Liver (tissue), 9 donors: ENCODE measurements around the gene SLC25A19. TPM values are rescaled to one million over a fixed set of nuclear protein-coding genes. Genes with fewer than 3 reads are reported as not detected.

Experiments
- DNase-seq: peaks from one replicate; pipeline ENCODE4 v3.0.0-alpha.2; 2017; ENCODE audit warnings: low spot score
- H3K27ac ChIP-seq, 2 donors: one replicate each; pipeline ENCODE4 v1.7.0; 2013; ENCODE audit warnings: inconsistent platforms in 2 of 2, low read length in 2 of 2, control low read depth in 1 of 2, low read depth in 1 of 2, mild to moderate bottlenecking in 1 of 2
- H3K27me3 ChIP-seq, 4 donors: one replicate each; pipeline versions ENCODE4 v1.6.1 to v1.7.0; 2013; ENCODE audit warnings: low read length in 3 of 4, inconsistent platforms in 1 of 4, mild to moderate bottlenecking in 1 of 4, moderate library complexity in 1 of 4; ENCODE audit not compliant: control insufficient read depth in 4 of 4, insufficient read depth in 4 of 4
- H3K36me3 ChIP-seq, 4 donors: one replicate each; pipeline versions ENCODE4 v1.6.1 to v1.7.0; 2013; ENCODE audit warnings: low read length in 3 of 4, mild to moderate bottlenecking in 3 of 4, low read depth in 1 of 4, moderate library complexity in 1 of 4; ENCODE audit not compliant: control insufficient read depth in 4 of 4, insufficient read depth in 3 of 4
- H3K4me1 ChIP-seq, 4 donors: one replicate each; pipeline versions ENCODE4 v1.6.1 to v1.7.0; 2013; ENCODE audit warnings: low read length in 3 of 4, mild to moderate bottlenecking in 3 of 4, moderate library complexity in 1 of 4; ENCODE audit not compliant: control insufficient read depth in 4 of 4, insufficient read depth in 4 of 4
- H3K4me3 ChIP-seq, 3 donors: one replicate each; pipeline versions ENCODE4 v1.6.1 to v1.7.0; 2013; ENCODE audit warnings: low read length in 3 of 3, control low read depth in 1 of 3, low read depth in 1 of 3, mild to moderate bottlenecking in 1 of 3
- H3K9ac ChIP-seq, 2 donors: one replicate each; pipeline ENCODE4 v1.7.0; 2013; ENCODE audit warnings: low read length in 2 of 2, mild to moderate bottlenecking in 2 of 2, moderate library complexity in 2 of 2, control low read depth in 1 of 2, low read depth in 1 of 2
- H3K9me3 ChIP-seq, 4 donors: one replicate each; pipeline versions ENCODE4 v1.6.1 to v1.7.0; 2013; ENCODE audit warnings: low read length in 3 of 4; ENCODE audit not compliant: control insufficient read depth in 4 of 4
- EGR1 ChIP-seq, 2 donors: IDR thresholded peaks; 2 replicates each; pipeline ENCODE4 v1.6.1; 2016 to 2018; ENCODE audit warnings: antibody characterized with exemption in 2 of 2, low read depth in 2 of 2
- FOXA1 ChIP-seq: IDR thresholded peaks from 2 replicates; pipeline ENCODE4 v1.6.1; 2016; ENCODE audit warnings: antibody characterized with exemption
- FOXA2 ChIP-seq: IDR thresholded peaks from 2 replicates; pipeline ENCODE4 v1.6.1; 2016; ENCODE audit warnings: antibody characterized with exemption
- GABPA ChIP-seq, 2 donors: IDR thresholded peaks in 1 of 2; conservative IDR thresholded peaks in 1 of 2; 2 replicates each; pipeline ENCODE4 v1.6.1; 2016; ENCODE audit warnings: antibody characterized with exemption in 2 of 2, mild to moderate bottlenecking in 1 of 2, moderate library complexity in 1 of 2
- HNF4A ChIP-seq, 2 donors: conservative IDR thresholded peaks; 2 replicates each; pipeline ENCODE4 v1.6.1; 2016; ENCODE audit warnings: antibody characterized with exemption in 2 of 2, mild to moderate bottlenecking in 2 of 2
- HNF4G ChIP-seq: IDR thresholded peaks from 2 replicates; pipeline ENCODE4 v1.6.1; 2016; ENCODE audit warnings: antibody characterized with exemption
- JUND ChIP-seq, 2 donors: IDR thresholded peaks; 2 replicates each; pipeline ENCODE4 v1.6.1; 2016; ENCODE audit warnings: antibody characterized with exemption in 2 of 2
- NR2F2 ChIP-seq: IDR thresholded peaks from 2 replicates; pipeline ENCODE4 v1.6.1; 2016; ENCODE audit warnings: antibody characterized with exemption
- RXRA ChIP-seq, 2 donors: IDR thresholded peaks; 2 replicates each; pipeline ENCODE4 v1.6.1; 2017 to 2018; ENCODE audit warnings: antibody characterized with exemption in 2 of 2, mild to moderate bottlenecking in 1 of 2
- SP1 ChIP-seq: IDR thresholded peaks from 2 replicates; pipeline ENCODE4 v1.6.1; 2018; ENCODE audit warnings: antibody characterized with exemption, mild to moderate bottlenecking
- TAF1 ChIP-seq: conservative IDR thresholded peaks from 2 replicates; pipeline ENCODE4 v1.6.1; 2016; ENCODE audit warnings: antibody characterized with exemption, mild to moderate bottlenecking
- YY1 ChIP-seq: IDR thresholded peaks from 2 replicates; pipeline ENCODE4 v1.6.1; 2016; ENCODE audit warnings: antibody characterized with exemption, mild to moderate bottlenecking
- WGBS: extraction: QIAGEN DNeasy Blood & Tissue Kit; methylation state at CpG from one replicate; pipeline ENCODE4 v1.1.7; 2013; 5-methylcytosine and 5-hydroxymethylcytosine counted together
- polyA plus RNA-seq, 2 donors: library from polyadenylated mRNA; stranded (reverse) in 1 of 2; unstranded in 1 of 2; fragments of 200-250 nt in 1 of 2; fragments of >200 nt in 1 of 2; fragmentation: Nextera tagmentation in 1 of 2; extraction: Ambion mirVana in 1 of 2; gene quantifications; one replicate each; pipeline versions ENCODE4 v1.2.1 to v1.2.3, GENCODE V29; 2013 to 2015
- total RNA-seq, 2 donors: library from RNA; depleted of rRNA; stranded (reverse); fragments of >200 nt; gene quantifications; one replicate each; pipeline ENCODE4 v1.2.3, GENCODE V29; 2014
- TF ChIP-seq, protein P1 (sequence below): IDR thresholded peaks from 2 replicates; pipeline ENCODE4 v1.6.1; 2016; ENCODE audit warnings: antibody characterized with exemption, mild to moderate bottlenecking
- TF ChIP-seq, protein P2 (sequence below): IDR thresholded peaks from 2 replicates; pipeline ENCODE4 v1.6.1; 2016; ENCODE audit warnings: antibody characterized with exemption
- TF ChIP-seq, protein P3 (sequence below): IDR thresholded peaks from 2 replicates; pipeline ENCODE4 v1.6.1; 2016; ENCODE audit warnings: antibody characterized with exemption
- TF ChIP-seq, protein P4 (sequence below): fragments of 150-350 bp; IDR thresholded peaks from 2 replicates; pipeline ENCODE4 v1.5.1; 2017; ENCODE audit warnings: improper control_type of control experiment, low read depth, low read length; ENCODE audit not compliant: missing input control
- TF ChIP-seq, protein P5 (sequence below): IDR thresholded peaks from 2 replicates; pipeline ENCODE4 v1.6.1; 2016; ENCODE audit warnings: antibody characterized with exemption
- donor health status: healthy.
- donor health status: healthy.
- donor health status: healthy.
- donor health status: healthy.
- donor health status: healthy.

SLC25A19 gene
- total and polyA plus RNA-seq, 4 donors = 4.7 to 9.5 (median 6.6) TPM

DNA sequence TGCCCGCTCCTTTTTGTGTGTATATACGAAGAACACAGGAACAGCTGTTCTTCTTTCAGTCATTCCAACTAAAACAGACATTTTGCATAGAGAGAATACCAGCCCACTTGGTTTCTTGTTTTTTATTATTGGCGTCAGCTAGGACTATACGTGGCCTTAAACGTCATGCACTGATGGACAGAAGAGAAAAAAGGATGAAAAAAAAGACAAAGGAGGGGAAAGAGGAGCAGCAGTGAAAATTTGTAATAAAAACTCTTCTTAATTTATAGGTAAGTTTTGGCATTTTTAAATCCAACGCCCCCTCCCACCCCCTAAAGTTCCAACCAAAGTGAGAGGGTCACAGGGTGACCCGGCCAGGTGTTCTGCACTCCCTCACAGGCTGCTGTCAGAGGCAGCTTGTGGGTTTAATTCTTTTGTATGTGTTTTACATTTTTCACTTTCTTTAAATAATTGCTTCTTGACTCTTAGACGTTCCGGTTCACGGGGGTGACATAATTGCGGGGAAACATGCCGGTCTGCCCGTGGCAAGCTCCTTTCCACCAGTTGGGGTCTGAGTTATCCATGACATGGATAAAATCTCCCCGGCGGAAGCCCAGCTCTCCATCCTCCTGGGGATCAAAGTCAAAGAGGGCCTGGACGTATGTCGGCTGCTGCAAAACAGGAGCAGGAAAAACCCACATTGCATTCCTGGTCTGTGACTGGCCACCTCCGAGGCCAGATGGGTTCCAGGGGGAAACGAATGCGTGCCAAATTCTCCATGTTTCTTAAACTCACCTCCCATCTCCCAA, 30.9 kb upstream of the SLC25A19 start:
- Histone ChIP-seq H3K4me1 (peaks cover 0 to 3% (median 1%) of the 10 kb centered on the region in 4 donors), H3K9me3 (no peaks in the 10 kb centered on the region), H3K36me3 (peaks cover 4 to 33% (median 10%) of the 10 kb centered on the region in 4 donors), H3K27me3 (no peaks in the 10 kb centered on the region), H3K9ac (no peak overlapping the region), H3K27ac (no peak overlapping the region), H3K4me3 (no peak overlapping the region)
- 95% methylated on average over 20 of the region's 20 CpGs for WGBS
- TF ChIP-seq, protein P1, sequence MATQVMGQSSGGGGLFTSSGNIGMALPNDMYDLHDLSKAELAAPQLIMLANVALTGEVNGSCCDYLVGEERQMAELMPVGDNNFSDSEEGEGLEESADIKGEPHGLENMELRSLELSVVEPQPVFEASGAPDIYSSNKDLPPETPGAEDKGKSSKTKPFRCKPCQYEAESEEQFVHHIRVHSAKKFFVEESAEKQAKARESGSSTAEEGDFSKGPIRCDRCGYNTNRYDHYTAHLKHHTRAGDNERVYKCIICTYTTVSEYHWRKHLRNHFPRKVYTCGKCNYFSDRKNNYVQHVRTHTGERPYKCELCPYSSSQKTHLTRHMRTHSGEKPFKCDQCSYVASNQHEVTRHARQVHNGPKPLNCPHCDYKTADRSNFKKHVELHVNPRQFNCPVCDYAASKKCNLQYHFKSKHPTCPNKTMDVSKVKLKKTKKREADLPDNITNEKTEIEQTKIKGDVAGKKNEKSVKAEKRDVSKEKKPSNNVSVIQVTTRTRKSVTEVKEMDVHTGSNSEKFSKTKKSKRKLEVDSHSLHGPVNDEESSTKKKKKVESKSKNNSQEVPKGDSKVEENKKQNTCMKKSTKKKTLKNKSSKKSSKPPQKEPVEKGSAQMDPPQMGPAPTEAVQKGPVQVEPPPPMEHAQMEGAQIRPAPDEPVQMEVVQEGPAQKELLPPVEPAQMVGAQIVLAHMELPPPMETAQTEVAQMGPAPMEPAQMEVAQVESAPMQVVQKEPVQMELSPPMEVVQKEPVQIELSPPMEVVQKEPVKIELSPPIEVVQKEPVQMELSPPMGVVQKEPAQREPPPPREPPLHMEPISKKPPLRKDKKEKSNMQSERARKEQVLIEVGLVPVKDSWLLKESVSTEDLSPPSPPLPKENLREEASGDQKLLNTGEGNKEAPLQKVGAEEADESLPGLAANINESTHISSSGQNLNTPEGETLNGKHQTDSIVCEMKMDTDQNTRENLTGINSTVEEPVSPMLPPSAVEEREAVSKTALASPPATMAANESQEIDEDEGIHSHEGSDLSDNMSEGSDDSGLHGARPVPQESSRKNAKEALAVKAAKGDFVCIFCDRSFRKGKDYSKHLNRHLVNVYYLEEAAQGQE = no peak
- TF ChIP-seq, protein P2, sequence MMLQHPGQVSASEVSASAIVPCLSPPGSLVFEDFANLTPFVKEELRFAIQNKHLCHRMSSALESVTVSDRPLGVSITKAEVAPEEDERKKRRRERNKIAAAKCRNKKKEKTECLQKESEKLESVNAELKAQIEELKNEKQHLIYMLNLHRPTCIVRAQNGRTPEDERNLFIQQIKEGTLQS = no peak
- TF ChIP-seq RXRA (IDR thresholded peaks at IDR 0.05) (no peak), HNF4G (no peak), YY1 (no peak), NR2F2 (no peak), JUND (IDR thresholded peaks at IDR 0.05) (no peak), TAF1 (no peak), FOXA1 (no peak)
- TF ChIP-seq, protein P3, sequence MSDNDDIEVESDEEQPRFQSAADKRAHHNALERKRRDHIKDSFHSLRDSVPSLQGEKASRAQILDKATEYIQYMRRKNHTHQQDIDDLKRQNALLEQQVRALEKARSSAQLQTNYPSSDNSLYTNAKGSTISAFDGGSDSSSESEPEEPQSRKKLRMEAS = no peak
- no peak for DNase-seq

DNA sequence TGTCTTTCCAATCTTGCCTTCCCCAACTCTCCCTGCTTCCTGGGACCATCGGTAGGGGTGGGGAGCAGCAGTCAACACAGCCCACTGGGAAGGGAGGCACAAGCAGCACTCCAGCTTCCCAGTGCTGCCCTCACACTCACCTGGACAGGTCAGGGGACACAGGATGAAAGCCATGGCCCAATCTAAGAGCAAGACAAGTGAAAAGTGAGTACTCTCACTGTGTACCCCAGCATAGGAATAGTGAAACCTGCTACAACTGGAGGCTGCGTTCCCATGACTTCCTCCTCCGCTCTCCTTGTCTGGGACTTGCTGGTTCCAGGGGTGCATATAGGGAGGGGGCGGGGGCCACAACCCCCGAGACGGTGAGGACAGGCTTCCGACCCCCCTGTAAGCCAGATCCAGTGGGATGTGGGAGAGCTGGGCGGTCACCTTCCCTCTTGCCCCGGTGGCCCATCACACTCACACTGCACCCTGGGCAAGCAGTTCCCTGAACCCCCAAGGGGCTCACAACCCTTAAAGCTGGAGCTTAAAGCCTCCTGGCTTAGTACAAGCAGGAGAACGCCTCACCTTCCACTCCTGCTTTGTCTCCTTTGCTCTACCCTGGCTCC, 29.5 kb upstream of the SLC25A19 start:
- Histone ChIP-seq H3K27ac (no peak overlapping the region), H3K27me3 (no peaks in the 10 kb centered on the region), H3K9me3 (no peaks in the 10 kb centered on the region), H3K4me3 (no peak overlapping the region), H3K4me1 (peaks cover 0 to 12% (median 5%) of the 10 kb centered on the region in 4 donors), H3K36me3 (peaks cover 4 to 30% (median 10%) of the 10 kb centered on the region in 4 donors), H3K9ac (no peak overlapping the region)
- TF ChIP-seq EGR1 (IDR thresholded peaks at IDR 0.05; ENCODE audit: low read depth in 2 of 2) = no peak
- TF ChIP-seq, protein P4, sequence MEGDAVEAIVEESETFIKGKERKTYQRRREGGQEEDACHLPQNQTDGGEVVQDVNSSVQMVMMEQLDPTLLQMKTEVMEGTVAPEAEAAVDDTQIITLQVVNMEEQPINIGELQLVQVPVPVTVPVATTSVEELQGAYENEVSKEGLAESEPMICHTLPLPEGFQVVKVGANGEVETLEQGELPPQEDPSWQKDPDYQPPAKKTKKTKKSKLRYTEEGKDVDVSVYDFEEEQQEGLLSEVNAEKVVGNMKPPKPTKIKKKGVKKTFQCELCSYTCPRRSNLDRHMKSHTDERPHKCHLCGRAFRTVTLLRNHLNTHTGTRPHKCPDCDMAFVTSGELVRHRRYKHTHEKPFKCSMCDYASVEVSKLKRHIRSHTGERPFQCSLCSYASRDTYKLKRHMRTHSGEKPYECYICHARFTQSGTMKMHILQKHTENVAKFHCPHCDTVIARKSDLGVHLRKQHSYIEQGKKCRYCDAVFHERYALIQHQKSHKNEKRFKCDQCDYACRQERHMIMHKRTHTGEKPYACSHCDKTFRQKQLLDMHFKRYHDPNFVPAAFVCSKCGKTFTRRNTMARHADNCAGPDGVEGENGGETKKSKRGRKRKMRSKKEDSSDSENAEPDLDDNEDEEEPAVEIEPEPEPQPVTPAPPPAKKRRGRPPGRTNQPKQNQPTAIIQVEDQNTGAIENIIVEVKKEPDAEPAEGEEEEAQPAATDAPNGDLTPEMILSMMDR = no peak
- TF ChIP-seq TAF1 = no peak
- no peak for TF ChIP-seq RXRA (IDR thresholded peaks at IDR 0.05)
- no peak for TF ChIP-seq GABPA (IDR thresholded peaks at IDR 0.05 in 1 of 2, conservative IDR thresholded peaks at IDR 0.05 in 1 of 2)
- TF ChIP-seq, protein P1 = no peak
- no peak for TF ChIP-seq JUND (IDR thresholded peaks at IDR 0.05)
- TF ChIP-seq FOXA1 = no peak
- TF ChIP-seq FOXA2 = no peak
- no peak for TF ChIP-seq HNF4A (conservative IDR thresholded peaks at IDR 0.05)
- TF ChIP-seq SP1 = no peak
- TF ChIP-seq, protein P3 = no peak
- TF ChIP-seq, protein P5, sequence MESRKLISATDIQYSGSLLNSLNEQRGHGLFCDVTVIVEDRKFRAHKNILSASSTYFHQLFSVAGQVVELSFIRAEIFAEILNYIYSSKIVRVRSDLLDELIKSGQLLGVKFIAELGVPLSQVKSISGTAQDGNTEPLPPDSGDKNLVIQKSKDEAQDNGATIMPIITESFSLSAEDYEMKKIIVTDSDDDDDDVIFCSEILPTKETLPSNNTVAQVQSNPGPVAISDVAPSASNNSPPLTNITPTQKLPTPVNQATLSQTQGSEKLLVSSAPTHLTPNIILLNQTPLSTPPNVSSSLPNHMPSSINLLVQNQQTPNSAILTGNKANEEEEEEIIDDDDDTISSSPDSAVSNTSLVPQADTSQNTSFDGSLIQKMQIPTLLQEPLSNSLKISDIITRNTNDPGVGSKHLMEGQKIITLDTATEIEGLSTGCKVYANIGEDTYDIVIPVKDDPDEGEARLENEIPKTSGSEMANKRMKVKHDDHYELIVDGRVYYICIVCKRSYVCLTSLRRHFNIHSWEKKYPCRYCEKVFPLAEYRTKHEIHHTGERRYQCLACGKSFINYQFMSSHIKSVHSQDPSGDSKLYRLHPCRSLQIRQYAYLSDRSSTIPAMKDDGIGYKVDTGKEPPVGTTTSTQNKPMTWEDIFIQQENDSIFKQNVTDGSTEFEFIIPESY = no peak
- DNase-seq = no peak
- WGBS = 91% methylated on average over 10 of the region's 10 CpGs
